SKM-1 (cell line): ENCODE results near the gene PGBD5.

Source experiments
- DNase-seq: peaks from one replicate; lab custom pipeline; 2025; ENCODE audit not compliant: unreplicated experiment; lab: John Stamatoyannopoulos, UW

Gene PGBD5

GRCh38 chr1:230377851-230378250, 48.3 kb downstream of the PGBD5 start:
- DNase-seq, result no peak

GRCh38 chr1:230377324-230377723, 48.8 kb downstream of the PGBD5 start:
- DNase-seq, result no peak

GRCh38 chr1:230376296-230376695, 49.8 kb downstream of the PGBD5 start:
- DNase-seq, result no peak

GRCh38 chr1:230375780-230376179, 50.4 kb downstream of the PGBD5 start:
- DNase-seq, result no peak

GRCh38 chr1:230375147-230375546, 51.0 kb downstream of the PGBD5 start:
- no peak for DNase-seq

- no peak for DNase-seq
These were observed 54.0 kb downstream of the PGBD5 start for GRCh38 chr1:230371923-230372703.

- DNase-seq, result no peak
These were observed 56.0 kb downstream of the PGBD5 start for GRCh38 chr1:230370109-230370508.

- DNase-seq, result no peak
These were observed 57.3 kb downstream of the PGBD5 start for GRCh38 chr1:230368871-230369270.

GRCh38 chr1:230368363-230368762, 57.8 kb downstream of the PGBD5 start:
- no peak for DNase-seq

- DNase-seq, result no peak
These were observed 59.6 kb downstream of the PGBD5 start for GRCh38 chr1:230366504-230366915.

GRCh38 chr1:230365723-230366307, 60.3 kb downstream of the PGBD5 start:
- DNase-seq, result no peak

- no peak for DNase-seq
These were observed 63.2 kb downstream of the PGBD5 start for GRCh38 chr1:230362949-230363348.

- no peak for DNase-seq
These were observed 64.2 kb downstream of the PGBD5 start for GRCh38 chr1:230361941-230362340.

- no peak for DNase-seq
These were observed 66.0 kb downstream of the PGBD5 start for GRCh38 chr1:230359992-230360668.

GRCh38 chr1:230356869-230357794, 69.0 kb downstream of the PGBD5 start:
- DNase-seq, result no peak

- DNase-seq, result no peak
These were observed 69.9 kb downstream of the PGBD5 start for GRCh38 chr1:230356190-230356589.

- no peak for DNase-seq
These were observed 70.5 kb downstream of the PGBD5 start for GRCh38 chr1:230355594-230355993.

- DNase-seq, result no peak
These were observed 71.0 kb downstream of the PGBD5 start for GRCh38 chr1:230355128-230355527.

- DNase-seq, result no peak
These were observed 72.1 kb downstream of the PGBD5 start for GRCh38 chr1:230354005-230354404.

GRCh38 chr1:230352537-230352936, 73.6 kb downstream of the PGBD5 start:
- no peak for DNase-seq

GRCh38 chr1:230351983-230352382, 74.1 kb downstream of the PGBD5 start:
- DNase-seq, result no peak
